Activated CD4-positive, alpha-beta T cell treated with anti-CD3 and anti-CD28 coated beads, Interleukin-2, amount 50 U/mL, for 48 hours (primary cell): Measurements from ENCODE around the gene SLCO6A1.
A peak's percentile ranks its signal among the peaks of the same experiment; 100 is the strongest.
"Not testable (repeated sequence)": the region's sequence is repeated elsewhere in the genome, so short reads cannot be mapped to it uniquely, and the experiment has no call there.

Experiments used
- DNase-seq, 2 experiments: peaks; one replicate each; pipeline ENCODE4 v3.0.0-alpha.2; 2020

SLCO6A1 gene, protein sequence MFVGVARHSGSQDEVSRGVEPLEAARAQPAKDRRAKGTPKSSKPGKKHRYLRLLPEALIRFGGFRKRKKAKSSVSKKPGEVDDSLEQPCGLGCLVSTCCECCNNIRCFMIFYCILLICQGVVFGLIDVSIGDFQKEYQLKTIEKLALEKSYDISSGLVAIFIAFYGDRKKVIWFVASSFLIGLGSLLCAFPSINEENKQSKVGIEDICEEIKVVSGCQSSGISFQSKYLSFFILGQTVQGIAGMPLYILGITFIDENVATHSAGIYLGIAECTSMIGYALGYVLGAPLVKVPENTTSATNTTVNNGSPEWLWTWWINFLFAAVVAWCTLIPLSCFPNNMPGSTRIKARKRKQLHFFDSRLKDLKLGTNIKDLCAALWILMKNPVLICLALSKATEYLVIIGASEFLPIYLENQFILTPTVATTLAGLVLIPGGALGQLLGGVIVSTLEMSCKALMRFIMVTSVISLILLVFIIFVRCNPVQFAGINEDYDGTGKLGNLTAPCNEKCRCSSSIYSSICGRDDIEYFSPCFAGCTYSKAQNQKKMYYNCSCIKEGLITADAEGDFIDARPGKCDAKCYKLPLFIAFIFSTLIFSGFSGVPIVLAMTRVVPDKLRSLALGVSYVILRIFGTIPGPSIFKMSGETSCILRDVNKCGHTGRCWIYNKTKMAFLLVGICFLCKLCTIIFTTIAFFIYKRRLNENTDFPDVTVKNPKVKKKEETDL

DNA sequence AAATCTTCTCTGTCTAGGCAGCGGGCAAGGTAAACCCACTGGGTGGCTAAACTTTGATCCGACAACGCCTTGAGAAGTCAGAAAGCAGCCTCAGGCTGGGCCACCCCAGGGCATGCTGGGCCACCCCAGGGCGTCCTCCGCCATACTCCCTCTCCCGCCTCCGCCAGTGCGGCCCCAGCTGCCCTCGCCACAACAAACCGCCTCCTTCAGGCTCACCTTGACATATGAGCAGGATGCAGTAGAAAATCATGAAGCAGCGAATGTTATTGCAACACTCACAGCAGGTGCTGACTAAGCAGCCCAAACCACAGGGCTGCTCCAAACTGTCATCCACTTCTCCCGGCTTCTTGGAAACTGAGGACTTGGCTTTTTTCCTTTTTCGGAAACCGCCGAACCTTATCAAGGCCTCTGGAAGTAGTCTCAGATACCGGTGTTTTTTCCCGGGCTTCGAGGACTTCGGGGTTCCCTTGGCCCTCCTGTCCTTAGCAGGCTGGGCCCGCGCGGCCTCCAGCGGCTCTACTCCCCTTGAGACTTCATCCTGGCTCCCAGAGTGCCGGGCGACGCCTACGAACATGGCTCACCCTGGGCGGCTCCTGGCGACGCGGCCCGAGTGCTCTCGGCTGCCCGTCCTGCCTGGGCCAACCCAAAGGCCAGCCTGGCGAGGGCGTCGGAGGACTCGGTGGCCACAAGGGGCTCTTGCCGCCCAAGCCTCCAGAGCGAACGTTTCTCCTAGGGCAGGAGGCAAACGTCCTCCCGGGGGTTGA lies at the start of gene SLCO6A1:
TSS of gene SLCO6A1 (minus strand) at position 731 of the 764 bp plus-strand sequence. CDS start at position 574, 157 bp downstream.
- no peak for DNase-seq

DNA sequence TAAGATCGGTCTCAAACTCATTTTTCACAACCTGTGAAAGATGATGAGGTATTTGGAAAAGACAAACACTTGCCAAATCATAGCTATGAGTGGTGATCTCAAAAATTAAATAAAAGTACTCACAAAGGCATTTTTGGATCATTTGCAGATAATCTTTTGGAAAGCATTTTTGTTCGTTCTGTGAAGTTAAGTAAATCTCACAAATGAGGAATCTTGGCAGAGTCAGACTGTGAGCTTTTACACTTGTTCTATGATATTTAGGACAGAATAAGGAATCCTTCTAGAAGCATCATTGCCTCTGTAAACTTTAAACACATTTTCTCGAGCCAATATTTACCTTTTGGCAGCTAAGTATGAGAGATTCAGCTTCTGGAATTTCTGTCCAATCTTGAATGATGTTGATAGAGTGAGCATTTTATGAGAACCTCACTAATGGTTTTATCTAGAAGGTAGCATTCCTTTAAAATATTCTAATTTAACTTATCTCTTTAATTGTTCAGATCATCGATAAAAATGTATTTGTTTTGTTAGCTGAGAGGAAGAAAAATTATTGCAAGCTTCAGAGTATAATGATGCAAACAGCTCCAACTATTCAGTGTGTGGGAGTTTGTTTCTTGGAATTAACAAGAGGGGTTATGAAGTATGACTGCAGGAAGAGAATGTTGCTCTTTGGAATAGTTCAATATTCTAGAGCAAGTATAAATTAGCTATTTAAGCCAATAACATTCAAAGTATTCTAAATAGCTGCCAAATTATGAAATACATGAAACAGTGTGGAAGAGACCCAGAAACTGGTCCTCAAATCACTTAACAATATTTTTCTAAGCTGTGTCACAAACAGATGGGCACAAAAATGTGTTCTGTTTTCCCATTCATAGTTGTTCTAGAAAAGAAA lies 48.6 kb upstream of the SLCO6A1 start:
- DNase-seq, result no peak

DNA sequence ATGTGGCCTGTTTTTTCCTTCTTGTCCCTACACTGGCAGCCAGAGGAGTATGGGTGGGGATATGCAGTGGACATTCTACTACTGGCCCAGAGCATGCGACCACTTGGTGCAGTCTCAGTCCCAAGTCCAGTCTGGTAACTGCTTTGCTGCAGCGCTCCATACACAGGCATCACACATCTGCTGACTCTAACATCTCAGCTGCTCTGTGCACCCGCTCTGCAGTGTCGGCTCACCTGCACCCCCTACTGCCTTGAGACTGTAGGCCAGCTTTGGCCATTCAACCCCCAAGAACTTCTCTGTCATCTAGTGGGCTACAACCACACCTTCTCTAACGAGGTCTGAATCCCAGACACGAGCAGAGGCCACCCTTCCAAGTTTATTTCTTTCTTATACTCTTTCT lies 46.4 kb upstream of the SLCO6A1 start:
- DNase-seq, result peak in 1 of 2 experiments; percentile 3

DNA sequence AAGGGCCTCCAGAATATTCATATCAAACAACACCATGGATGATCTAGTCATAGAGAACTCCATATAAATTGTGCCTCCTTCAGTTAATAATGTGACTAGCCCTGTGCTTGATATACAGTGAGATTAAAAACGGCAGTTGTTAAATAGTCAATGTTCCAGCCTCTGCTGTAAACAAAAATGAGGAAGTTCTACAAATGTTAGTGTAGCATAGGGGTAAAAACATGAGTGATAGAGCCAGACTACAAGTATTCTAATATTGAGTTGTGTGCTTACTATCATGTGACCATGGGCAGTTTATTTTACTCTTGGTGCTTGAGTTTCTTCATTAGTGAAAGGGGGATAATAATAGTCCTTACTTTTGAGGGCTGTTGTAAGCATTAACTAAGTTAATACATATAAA lies 43.3 kb upstream of the SLCO6A1 start:
- no peak for DNase-seq

DNA sequence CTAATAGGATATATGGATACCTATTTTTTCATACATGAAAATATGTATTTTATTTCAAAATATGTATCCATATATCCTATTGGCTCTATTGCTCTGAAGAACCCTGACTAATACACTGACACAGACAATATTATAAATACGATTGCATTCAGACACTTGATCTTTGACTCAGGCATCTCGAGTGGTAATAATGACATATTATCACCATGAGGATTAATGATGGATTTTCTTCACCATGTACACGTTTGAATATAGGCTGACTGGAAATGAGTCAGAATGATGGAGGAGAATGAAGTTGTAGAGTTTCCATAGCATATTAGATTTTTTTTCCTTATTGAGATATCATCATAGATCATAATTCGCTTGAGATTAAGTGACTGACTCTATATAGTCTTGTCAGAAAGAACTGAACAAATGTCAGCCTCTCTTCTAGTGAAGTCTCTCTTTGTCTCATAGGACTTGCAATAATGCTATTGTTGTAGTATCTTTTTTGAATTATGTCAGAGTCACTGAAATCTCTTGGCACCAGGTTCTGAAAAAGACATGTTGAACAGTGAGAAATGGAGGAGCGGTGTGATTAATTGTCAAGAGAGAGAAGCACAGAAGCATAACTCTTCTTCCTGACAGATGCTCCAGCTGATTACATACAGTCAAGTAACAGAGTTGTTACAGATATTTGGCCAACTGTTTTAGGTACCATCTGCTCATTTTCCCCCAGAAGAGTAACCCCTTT lies 41.4 kb upstream of the SLCO6A1 start:
- DNase-seq, result no peak

DNA sequence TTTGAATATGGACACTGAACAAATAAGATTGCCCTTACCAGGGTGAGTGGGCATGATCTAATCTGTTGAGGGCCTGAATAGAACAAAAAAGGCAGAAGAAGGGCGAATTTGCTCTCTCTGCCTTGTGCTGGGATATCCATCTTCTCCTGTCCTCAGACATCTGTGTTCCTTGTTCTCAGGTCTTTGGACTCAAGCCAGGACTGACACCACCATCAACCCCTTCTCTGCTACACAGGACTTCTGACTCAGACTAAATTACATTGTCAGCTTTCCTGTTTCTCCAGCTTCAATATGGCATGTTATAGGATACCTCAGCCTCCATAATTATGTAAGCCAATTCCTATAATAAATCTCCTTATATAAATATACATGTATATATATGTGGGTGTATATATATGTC lies 40.8 kb upstream of the SLCO6A1 start:
- DNase-seq, result no peak

DNA sequence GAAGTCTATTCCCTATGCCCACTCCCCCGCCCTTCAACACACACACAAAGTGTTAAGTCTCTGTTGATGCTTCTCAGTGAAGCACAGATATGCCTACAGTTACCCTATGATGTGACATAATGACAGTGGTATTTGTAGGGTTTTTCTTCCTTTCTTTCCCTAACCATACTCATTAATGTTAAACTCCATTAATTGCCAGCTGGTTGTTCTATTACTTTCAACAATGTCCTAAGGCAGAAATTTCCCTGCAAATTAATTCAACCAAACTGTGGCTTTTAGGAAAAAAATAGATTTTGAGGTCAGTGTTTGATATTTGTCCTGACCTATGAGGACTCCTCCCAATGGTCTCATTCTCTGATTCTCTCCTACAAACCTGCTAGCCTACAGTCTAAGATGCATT lies 38.2 kb upstream of the SLCO6A1 start:
- DNase-seq, result no peak

DNA sequence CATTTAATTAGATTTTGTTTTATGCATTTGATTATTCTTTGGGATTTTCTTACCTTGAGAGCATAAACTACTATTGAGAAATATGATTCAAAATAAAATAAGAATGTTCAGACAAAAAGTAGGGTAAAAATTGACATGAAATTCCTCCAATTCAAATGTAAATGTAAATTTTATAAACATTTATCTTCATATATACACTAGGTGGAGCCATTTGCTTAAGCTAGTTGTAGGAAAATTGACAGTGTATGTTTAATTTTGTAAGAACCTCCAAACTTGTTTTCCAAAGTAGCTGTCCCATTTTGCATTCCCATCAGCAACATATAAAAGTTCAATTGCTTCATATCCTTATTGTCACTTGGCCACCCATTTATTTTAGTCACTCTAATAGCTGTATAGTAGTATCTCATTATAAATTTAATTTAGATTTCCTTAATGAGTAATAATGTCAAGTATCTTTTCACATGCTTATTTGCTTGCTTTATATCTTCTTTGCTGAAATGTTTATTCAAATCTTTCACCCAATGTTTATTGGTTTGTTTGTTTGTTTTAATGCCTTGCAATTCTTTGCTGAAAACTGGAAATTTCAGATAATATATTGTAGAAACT lies 37.6 kb upstream of the SLCO6A1 start:
- DNase-seq, result no peak

DNA sequence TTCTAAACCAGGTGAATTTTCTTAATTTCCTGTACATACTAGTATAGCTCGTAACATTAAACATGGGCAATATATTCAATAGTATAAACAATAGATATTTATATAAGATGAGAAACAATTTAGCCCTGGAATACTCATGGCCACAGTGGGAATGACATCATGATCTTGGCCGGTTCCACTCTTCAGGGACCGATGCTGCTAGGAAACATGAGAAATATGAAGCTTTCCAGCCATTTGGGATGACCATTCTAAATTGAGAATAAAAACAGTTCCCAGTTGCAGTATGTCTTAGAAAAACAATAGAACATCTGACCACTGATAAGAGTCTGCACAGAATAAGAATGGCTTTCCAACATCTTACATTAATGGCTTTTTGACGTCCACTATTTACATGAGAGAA lies 33.3 kb upstream of the SLCO6A1 start:
- no peak for DNase-seq

DNA sequence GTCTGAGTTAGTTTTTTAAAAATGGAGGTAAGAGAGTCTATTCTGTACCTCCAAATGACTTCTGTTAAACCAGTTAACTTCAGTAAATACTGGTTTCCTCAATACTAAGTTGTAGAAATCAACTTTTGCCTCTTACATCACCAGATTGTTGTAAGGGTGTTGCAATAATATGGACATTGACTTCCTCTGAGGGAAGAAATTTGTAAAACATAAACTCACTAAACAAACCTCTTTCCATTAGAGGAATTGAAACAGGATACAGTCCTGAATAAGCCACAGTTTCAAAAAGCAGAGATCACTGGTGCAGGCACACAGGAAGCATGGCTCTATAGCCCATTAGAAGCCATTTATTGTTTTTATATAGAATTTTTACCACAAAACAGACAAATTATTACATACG lies 32.7 kb upstream of the SLCO6A1 start:
- DNase-seq, result no peak

DNA sequence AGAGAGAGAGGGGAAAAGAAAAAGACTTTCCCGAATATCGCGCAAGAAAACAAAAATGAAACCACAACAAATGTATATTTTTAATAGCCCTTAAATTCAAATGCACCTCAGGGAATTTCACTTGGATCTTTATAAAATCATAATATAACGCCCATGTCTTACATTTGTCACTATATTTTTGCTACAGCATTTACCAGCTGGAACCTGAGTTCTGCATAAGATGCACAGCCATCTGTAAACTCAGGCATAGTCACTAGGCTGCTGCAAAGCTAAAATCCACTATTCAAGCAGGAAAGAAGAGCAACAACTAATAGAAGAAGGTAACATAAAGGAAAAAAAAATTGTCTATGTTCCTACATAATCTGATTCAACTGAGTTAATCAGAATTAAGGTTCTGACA lies 30.6 kb upstream of the SLCO6A1 start:
- DNase-seq, result no peak

DNA sequence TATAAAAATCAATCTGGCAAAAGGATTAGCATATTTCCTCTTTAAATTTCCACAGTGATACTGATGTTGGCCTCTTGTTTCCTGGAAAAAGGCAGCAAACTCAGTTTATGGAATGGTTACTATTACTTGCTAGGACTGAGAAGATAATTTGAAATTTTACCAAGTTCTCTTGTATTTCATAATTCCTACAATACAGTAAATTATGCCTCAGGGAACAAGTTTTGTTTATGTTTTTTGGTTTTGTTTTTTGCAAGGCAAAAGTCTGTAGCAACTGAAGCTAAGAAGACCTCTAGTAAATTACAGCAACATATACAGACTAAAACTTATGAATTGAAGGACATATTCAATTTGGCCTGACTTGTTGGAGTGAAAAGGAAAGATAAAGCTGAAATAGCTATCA lies 30.2 kb upstream of the SLCO6A1 start:
- no peak for DNase-seq

DNA sequence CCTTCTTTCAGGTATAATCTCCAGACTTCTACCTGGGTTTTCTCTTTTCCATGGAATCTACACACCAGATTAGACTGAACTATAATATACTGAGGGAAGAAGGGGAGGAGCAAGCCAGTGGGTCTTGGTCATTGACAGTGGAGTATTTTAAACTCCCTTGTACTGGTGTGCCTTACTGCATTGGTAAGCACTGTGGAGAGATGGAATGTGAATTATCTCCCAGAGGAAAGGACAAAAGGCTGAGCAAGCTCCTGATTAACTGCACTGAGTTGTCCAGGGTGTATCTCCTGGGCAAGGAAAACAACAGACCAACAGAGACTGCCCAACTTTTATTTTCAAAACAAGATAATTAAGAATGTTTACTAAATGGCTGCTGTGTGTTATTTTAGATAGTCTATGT lies 29.8 kb upstream of the SLCO6A1 start:
- no peak for DNase-seq

DNA sequence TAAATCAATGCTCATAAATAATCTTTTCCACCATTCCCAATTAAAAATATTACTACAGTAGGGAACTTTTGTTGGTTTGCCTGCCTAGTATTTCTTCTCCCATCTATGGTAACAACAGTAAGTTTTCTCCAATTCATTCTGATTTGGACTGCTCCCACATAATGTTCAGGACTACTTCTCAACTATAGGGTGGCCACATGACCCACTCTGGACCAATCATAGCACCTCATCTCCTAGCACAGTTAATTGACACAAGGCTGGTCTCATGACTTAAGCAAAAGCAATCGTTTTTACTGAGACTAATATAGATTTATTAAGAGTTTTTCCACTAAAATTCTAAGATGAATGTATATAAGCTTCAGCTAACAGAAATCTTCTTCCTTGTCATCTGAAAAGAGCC lies 28.7 kb upstream of the SLCO6A1 start:
- DNase-seq, result no peak

DNA sequence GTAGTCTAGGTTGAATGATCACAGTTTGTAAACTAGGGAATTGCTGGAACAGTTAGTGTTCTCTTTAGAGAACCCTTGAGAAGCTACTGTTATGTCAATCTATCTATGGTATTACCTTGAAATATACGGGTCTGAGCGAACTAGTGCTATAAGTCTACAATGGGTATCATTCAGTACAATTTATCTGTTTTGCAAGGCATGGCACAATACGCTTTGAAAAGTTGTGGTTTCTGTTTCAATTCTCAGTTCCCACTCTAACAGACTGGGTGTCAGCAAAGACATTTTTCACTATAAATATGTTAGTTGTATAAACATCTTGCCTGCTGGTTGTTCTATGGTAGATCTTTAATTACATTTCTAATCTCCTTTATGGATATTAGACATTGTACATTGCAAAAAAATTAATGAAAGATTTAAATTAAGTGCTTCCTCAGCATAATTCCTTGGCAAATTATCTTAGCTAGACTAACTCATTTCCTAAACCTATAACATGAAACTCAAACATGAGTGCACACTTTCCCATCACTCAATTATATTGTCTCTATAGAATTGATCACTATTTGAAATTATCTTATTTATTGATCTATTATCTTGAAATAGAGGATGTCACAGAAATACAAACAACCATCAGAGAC lies 24.9 kb upstream of the SLCO6A1 start:
- DNase-seq, result no peak

DNA sequence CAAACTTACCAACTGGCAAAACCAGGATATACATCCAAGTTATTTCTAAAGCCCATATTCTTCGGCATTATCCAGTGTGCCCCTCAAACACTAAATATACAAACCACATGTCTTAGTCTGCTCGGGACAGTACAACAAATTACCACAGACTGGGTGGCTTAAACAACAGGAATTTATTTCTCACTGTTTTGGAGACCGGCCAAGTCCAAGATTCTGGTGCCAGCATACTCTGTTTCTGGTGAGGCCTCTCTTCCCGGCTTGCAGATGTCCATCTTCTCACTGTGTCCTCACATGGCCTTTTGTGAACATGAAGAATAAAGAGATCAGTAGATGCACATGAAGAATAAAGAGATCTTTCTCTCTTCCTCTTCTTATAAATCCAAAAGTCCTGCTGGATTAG lies 12.9 kb upstream of the SLCO6A1 start:
- DNase-seq, result no peak

DNA sequence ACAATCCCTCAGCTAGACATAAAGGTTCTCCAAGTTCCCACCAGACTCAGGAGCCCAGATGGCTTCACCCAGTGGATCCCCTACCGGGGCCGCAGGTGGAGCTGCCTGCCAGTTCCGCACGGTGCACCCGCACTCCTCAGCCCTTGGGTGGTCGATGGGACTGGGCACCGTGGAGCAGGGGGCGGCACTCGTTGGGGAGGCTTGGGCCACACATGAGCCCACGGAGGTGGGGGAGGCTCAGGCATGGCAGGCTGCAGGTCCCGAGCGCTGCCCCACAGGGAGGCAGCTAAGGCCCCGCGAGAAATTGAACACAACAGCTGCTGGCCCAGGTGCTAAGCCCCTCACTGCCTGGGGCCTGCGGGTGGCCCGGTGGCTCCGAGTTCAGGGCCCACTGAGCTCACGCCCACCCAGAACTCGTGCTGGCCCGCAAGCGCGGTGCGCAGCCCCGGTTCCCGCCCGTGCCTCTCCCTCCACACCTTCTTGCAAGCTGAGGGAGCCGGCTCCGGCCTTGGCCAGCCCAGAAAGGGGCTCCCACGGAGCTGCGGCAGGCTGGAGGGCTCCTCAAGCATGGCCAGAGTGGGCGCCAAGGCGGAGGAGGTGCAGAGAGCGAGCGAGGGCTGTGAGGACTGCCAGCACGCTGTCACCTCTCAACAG lies 7.4 kb downstream of the SLCO6A1 start:
- DNase-seq, result not testable (repeated sequence)

DNA sequence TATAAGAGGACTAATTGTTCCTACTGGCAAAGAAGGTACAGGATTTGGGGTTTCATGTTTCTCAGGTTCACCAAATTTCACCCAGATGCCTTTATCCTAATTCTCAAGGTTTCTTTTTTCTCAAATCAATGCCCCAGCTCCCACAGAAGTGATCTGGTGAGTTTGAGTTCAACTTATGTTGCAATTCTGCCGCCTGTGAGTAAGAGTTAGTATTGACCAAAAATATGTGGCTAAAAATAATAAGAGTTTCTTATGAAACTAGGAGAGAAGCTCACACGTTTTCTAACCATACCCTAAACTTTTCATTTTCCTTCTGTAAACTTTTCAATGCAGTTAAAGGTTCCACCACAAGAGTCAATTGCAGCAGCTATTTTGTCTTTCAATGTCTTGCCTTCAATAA lies 15.1 kb downstream of the SLCO6A1 start:
- DNase-seq, result no peak

DNA sequence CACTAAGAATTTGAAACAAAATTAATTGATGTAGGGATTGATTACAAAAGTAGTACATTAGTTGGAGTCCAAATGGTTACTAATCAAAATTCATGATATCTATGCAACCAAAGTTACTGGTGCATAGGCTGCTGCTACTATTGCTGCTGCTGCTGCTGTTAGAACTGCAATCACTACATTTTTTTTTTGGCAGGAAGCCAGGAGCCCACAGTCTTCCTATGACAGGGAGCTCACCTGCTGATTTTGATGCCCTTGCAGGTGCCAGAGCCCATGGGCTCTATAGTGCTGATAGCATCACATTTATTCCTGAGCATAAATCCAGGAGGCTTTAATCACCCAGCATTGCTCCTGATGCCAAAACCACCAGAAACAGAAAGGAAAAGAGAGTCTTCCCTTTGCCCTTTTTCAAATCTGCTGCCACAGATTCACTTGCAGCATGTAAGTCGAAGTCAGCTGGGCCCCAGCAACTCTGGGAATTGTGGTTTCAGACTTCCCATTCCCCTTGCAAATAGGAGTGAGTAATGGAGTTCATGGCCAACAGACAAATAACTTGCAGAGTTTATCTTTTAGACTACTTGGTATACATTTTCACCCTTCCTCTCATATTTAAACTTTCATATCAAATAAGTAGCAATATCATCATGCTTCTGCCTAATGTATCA lies 17.6 kb downstream of the SLCO6A1 start:
- DNase-seq, result no peak

DNA sequence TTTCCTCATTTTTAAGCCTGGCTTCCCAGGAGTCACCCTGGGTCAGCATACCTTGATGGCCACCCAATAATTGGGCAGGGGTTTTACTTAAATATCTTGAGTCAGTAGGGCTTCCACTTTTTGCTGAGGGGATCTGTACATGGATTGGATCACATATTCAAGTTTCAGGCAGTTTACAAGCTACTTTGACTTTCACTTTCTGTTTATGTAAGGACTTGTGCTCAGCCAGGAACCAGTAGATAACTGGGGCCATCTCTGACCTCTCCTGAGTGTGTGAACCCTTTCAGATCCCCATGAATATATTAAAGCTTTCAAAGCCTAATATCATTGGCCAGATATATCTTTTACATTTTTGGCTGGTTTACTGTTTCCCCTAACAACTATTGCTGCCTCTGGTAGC lies 45.1 kb downstream of the SLCO6A1 start:
- DNase-seq, result no peak
